Measurements from ENCODE around the gene P4HA2.

P4HA2 gene

GRCh38 chr5:132245593-132245992, 17.9 kb upstream of the P4HA2 start:
- DNase-seq (ENCODE audit: extremely low read depth, low read depth): no peak
- TF ChIP-seq CTCF (IDR thresholded peaks at IDR 0.05; ENCODE audit: low read depth, low read length, missing control alignments): no peak
- no peak overlapping the region for H3K4me3 ChIP-seq (replicated peaks; ENCODE audit: low read depth, low read length)

- DNase-seq (ENCODE audit: extremely low read depth, low read depth): no peak
- TF ChIP-seq CTCF (IDR thresholded peaks at IDR 0.05; ENCODE audit: low read depth, low read length, missing control alignments): no peak
Observed at GRCh38 chr5:132243366-132243977, 15.8 kb upstream of the P4HA2 start.

GRCh38 chr5:132239776-132240175, 12.1 kb upstream of the P4HA2 start:
- H3K4me3 ChIP-seq (replicated peaks; ENCODE audit: low read depth, low read length): no peak overlapping the region
- TF ChIP-seq CTCF (IDR thresholded peaks at IDR 0.05; ENCODE audit: low read depth, low read length, missing control alignments): no peak
- no peak for DNase-seq (ENCODE audit: extremely low read depth, low read depth)

More at GRCh38 chr5:132243366-132243977, 15.8 kb upstream of the P4HA2 start:
- no peak overlapping the region for H3K4me3 ChIP-seq (replicated peaks; ENCODE audit: low read depth, low read length)

- no peak for DNase-seq (ENCODE audit: extremely low read depth, low read depth)
- TF ChIP-seq CTCF (IDR thresholded peaks at IDR 0.05; ENCODE audit: low read depth, low read length, missing control alignments): no peak
Observed at GRCh38 chr5:132238901-132239500, 11.3 kb upstream of the P4HA2 start.

GRCh38 chr5:132238169-132238744, 10.6 kb upstream of the P4HA2 start:
- peak; percentile 84 for TF ChIP-seq CTCF (IDR thresholded peaks at IDR 0.05; ENCODE audit: low read depth, low read length, missing control alignments)
- no peak for DNase-seq (ENCODE audit: extremely low read depth, low read depth)
- H3K4me3 ChIP-seq (replicated peaks; ENCODE audit: low read depth, low read length): no peak overlapping the region

More at GRCh38 chr5:132238901-132239500, 11.3 kb upstream of the P4HA2 start:
- no peak overlapping the region for H3K4me3 ChIP-seq (replicated peaks; ENCODE audit: low read depth, low read length)

DNA sequence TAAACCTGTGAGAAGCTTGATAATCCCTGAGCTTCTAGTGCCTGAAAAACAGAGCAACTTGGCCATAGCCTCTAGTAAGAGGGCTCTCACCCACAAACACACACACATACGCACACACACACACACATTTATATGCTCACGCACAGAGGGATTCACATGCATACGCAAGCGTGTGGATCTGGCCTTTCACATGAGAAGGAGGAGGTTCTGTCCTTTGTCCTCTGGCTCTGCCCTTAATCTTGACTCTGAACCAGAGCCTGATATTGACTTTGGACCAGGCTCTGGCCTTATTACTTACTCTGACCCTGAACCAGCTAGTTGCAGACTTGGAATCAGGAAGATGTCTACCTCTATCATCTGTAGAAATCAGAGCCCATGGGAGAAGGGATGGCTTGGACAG, 10.0 kb upstream of the P4HA2 start:
- no peak for TF ChIP-seq CTCF (IDR thresholded peaks at IDR 0.05; ENCODE audit: low read depth, low read length, missing control alignments)
- DNase-seq (ENCODE audit: extremely low read depth, low read depth): no peak
- H3K4me3 ChIP-seq (replicated peaks; ENCODE audit: low read depth, low read length): no peak overlapping the region

All from HFF-Myc (cell line).